Endothelial cell of umbilical vein (primary cell): ENCODE measurements around the gene FANK1.

Experiments used
- EZH2 ChIP-seq: IDR thresholded peaks from 2 replicates; pipeline ENCODE4 v1.6.1; 2012; ENCODE audit warnings: borderline replicate concordance, low read depth, mild to moderate bottlenecking, moderate library complexity, low read length, inconsistent platforms; ENCODE audit not compliant: severe bottlenecking
- JUN ChIP-seq: IDR thresholded peaks from 2 replicates; pipeline ENCODE4 v1.6.1; 2011; ENCODE audit warnings: borderline replicate concordance, low read depth; ENCODE audit not compliant: insufficient read length, insufficient read depth
- MAX ChIP-seq: IDR thresholded peaks from 2 replicates; pipeline ENCODE4 v1.6.1; 2011; ENCODE audit not compliant: insufficient read depth, insufficient read length
- POLR2A ChIP-seq: IDR thresholded peaks from 2 replicates; pipeline ENCODE4 v1.6.1; 2012; ENCODE audit warnings: low read depth, mild to moderate bottlenecking, control low read depth, low read length
- POLR2AphosphoS5 ChIP-seq: IDR thresholded peaks from 2 replicates; pipeline ENCODE4 v1.6.1; 2012; ENCODE audit warnings: low read depth, mild to moderate bottlenecking, control low read depth, low read length, moderate library complexity; ENCODE audit not compliant: insufficient read depth
- TF ChIP-seq, protein P1 (sequence below), 2 donors: IDR thresholded peaks; 1 replicate in 1 of 2; 2 replicates in 1 of 2; pipeline ENCODE4 v1.5.1; 2011; ENCODE audit warnings: low read length in 2 of 2, mild to moderate bottlenecking in 2 of 2, moderate library complexity in 2 of 2, control low read depth in 1 of 2, inconsistent platforms in 1 of 2, low read depth in 1 of 2; ENCODE audit not compliant: insufficient read depth in 1 of 2; ENCODE audit errors: extremely low read depth in 1 of 2

DNA sequence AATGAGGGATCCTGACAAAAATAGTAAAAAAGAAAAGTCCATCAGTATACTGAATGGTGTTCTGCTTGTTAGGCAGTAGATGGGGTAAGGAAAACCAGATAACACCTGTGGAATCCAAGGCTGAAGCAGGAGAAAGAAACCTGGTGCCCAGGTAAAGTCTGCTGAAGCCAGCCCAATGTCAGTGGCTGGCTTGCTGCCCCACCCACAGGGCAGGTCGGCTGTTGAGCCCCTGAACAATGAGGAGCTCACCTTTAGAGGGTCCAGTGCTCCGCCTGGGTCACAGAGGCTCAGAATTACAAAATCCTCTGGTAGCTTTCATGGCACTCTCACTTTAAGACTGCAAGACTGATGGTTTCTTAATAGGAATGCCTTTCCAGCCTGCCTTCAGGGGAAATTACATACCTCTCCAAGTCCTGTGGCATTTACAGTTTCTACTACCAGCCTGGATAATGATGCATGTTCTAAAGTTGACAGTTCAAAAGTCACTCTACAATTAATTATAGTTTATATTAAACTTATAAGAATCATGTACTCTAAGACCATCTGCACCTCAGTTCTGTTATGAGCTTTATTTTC is 39.1 kb upstream of the FANK1 start:
- TF ChIP-seq, protein P1, sequence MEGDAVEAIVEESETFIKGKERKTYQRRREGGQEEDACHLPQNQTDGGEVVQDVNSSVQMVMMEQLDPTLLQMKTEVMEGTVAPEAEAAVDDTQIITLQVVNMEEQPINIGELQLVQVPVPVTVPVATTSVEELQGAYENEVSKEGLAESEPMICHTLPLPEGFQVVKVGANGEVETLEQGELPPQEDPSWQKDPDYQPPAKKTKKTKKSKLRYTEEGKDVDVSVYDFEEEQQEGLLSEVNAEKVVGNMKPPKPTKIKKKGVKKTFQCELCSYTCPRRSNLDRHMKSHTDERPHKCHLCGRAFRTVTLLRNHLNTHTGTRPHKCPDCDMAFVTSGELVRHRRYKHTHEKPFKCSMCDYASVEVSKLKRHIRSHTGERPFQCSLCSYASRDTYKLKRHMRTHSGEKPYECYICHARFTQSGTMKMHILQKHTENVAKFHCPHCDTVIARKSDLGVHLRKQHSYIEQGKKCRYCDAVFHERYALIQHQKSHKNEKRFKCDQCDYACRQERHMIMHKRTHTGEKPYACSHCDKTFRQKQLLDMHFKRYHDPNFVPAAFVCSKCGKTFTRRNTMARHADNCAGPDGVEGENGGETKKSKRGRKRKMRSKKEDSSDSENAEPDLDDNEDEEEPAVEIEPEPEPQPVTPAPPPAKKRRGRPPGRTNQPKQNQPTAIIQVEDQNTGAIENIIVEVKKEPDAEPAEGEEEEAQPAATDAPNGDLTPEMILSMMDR (IDR thresholded peaks at IDR 0.05; ENCODE audit: extremely low read depth in 1 of 2, insufficient read depth in 1 of 2, low read depth in 1 of 2, low read length in 2 of 2): no peak
- TF ChIP-seq POLR2AphosphoS5 (no peak), JUN (no peak), EZH2 (no peak), MAX (no peak), POLR2A (no peak)
